Daoy (cell line): ENCODE results near the gene PTPN1. TPM values are rescaled to one million over a fixed set of nuclear protein-coding genes. Genes with fewer than 3 reads are reported as not detected.
A peak's percentile ranks its signal among the peaks of the same experiment; 100 is the strongest.

Experiments used
- DNase-seq: peaks from one replicate; pipeline ENCODE4 v3.0.0-alpha.2; 2015; ENCODE audit warnings: low read depth
- total RNA-seq: library from RNA; depleted of rRNA; stranded (reverse); fragments of >200 nt; shearing (Covaris generic); gene quantifications from 2 replicates; pipeline ENCODE4 v1.2.3, GENCODE V29; 2014

PTPN1 gene
- total RNA-seq, 1 experiment from 2014 or later: 32.2 TPM

DNA sequence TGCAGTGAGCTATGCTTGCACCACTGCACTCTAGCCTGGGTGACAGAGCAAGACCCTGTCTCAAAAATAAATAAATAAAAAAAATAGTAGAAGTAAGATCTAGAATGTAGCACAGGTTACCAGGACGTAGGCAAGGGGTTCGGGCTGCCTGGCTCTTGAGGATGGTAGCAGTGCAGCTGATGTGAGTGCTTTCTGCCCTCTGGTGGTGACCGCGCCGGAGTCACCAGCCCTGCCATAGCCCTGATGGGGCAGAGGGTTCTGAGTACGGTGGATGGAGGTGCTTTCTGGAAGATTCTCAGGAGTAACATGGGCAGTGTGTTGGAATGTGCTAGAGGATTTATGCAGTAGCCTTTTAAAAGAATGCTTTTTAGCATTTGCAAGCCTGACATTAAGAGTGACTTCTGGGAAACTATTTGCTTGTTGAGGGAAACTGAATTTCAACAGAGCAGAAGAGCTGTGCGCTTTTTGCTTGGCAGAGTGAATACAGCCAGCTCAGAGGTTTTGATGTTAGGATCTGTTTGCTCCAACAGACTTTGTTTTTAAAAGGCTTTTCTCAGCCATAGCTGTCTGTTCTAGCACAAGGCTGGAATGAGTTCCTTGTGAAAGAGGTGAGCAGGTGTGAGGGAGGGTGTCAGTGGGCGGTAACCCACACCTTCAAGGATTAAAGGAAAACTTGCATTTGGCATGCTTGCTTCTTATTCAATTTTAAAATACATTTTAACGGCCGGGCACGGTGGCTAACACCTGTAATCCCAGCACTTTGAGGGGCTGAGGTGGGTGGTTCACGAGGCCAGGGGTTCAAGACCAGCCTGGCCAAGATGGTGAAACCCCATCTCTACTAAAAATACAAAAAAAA is 65.9 kb downstream of the PTPN1 start:
- peak; percentile 56 for DNase-seq

DNA sequence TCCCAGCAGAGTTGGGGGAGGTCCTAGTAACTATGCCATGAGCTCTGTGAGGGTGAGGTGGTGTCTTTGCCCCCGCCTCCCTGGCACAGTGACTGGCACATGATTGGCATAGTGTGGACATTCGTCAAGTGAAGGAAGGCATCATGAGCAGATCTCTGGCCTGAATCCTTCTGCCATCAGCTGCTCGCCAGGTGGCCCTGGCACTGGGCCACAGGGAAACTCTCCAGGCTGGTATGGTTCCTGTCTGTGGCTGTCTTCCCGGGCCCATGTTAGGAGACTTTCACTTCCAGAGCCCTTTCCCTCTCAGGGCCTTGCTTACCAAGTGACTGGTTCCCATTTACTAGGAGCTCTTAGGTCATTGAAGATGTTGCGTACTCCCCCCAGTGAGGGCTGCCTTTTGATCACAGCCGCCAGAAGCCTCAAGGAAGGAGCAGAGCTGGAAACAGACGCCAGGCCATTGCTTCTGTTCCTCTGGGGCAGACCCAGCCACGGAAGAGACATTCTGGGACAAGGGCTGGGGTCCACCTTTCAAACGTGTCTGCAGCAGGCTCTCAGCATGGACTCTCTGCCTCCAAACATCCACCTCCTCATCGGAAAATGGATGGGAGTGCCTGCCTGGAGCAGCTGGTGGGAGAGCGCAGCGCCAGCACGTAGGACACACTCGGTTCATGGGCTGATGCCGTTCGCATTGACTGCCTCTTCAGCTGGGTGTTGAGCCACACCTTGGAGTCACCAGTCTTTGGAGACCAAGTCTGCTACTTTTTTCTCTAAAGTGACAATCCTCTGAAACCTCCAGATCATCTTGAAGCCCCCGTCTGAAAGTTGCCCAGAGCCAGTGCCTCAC is 67.2 kb downstream of the PTPN1 start:
- DNase-seq: no peak

DNA sequence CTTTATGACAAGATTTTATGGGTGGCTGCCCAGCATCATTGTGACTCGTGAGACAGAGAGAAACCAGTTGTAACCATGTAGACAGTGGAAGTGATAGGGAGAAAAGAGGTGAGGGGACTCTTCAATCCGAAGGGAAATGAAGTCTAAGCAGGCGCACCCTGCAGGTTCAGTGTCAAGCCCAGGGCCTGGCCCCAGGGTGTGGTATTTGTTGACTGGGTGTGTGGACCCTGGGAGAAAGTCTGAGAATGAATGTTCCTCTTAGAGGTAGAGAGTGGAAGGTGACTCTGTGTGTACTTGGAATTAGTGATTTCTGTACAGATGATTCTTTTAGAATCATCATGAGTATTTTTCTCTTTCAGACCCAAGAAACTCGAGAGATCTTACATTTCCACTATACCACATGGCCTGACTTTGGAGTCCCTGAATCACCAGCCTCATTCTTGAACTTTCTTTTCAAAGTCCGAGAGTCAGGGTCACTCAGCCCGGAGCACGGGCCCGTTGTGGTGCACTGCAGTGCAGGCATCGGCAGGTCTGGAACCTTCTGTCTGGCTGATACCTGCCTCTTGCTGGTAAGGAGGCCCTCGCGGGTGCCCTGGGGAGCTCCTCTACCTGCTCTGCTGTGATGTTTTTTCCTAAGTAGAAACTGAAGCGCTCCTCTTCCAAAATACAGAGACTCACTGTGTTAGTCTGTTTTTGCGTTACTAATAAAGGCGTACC is 68.0 kb downstream of the PTPN1 start:
- no peak for DNase-seq

DNA sequence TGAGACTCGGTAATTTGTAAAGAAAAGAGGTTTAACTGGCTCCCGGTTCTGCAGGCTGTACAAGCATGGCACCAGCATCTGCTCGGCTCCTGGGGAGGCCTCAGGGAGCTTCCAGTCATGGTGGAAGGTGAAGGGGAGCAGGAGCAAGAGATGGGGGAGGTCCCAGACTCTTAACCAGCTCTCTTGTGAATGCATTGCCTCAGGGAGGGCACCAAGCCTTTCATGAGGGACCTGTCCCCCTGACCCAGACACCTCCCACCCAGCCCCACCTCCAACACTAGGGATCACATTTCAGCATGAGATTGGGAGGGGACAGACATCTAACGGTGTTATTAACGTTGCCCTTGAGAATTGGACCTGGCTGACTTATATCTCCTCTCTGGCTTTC is 68.6 kb downstream of the PTPN1 start:
- DNase-seq: no peak

DNA sequence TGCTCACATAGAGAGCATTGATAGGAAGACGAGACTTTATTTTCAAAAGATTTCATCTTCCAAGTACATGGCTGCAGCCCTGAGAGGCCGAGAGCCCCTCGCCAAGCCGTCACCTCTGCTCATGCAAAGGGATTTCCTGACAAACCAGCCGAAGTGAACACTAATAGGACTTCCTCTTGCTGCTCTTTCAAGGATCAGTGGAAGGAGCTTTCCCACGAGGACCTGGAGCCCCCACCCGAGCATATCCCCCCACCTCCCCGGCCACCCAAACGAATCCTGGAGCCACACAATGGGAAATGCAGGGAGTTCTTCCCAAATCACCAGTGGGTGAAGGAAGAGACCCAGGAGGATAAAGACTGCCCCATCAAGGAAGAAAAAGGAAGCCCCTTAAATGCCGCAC is 69.3 kb downstream of the PTPN1 start:
- DNase-seq: no peak

DNA sequence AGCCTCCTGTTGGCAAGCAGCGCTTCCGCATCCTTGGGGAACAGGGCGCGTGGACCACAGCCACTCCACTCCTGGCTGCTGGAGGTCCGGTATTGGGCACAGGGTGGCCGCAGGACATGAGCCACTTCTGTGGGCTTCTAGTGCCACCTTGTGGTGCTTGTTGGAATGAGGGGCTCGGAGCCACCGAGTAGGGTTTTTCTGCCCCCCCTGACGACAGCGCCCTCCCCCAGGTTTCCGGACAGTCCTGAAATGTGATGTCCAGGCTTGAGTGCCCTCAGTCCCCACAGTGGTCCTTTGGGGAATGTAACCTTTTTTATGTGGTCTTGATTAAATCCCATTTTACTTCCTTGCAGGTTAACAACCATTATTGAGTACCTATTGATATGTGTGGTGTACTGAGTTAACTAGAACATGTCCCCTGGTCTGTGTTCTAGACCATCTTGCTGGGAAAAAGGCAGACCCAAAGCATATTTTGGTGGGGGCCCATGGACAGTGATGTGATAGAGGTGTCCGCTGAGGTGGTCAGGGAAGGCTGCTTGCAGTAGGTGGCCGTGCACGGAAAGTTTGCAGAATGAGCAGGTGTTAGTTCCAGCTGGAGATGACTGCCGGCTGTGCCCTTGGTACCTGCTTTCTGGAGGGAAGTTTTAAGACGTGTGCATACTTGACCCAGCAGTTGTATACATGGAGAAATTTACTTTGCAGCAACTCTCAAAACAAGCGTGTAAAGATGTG is 70.0 kb downstream of the PTPN1 start:
- DNase-seq: peak; percentile 63

DNA sequence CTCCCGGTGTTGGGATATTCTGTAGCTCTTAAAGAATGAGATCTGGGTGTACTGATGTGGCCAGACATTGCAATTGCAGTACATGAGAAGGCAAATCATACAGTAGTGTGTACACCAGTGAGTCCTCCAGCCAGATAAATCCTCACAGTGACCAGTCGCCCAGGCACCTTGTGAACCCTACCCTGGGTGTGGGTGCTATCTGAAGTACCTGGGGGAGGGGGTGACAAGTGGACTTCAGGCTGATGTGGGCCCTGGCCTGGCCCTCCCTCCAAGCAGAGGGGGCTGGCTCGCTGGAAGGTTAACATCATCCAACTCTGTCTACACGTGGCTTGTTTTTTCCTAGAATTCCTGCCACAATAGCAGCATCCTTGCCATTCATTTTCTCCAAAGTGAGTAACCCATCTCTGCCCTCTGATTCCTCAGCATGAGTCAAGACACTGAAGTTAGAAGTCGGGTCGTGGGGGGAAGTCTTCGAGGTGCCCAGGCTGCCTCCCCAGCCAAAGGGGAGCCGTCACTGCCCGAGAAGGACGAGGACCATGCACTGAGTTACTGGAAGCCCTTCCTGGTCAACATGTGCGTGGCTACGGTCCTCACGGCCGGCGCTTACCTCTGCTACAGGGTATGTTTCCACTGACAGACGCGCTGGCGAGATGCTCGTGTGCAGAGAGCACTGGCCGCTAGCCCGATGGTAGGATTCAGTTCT is 70.8 kb downstream of the PTPN1 start:
- DNase-seq: no peak

DNA sequence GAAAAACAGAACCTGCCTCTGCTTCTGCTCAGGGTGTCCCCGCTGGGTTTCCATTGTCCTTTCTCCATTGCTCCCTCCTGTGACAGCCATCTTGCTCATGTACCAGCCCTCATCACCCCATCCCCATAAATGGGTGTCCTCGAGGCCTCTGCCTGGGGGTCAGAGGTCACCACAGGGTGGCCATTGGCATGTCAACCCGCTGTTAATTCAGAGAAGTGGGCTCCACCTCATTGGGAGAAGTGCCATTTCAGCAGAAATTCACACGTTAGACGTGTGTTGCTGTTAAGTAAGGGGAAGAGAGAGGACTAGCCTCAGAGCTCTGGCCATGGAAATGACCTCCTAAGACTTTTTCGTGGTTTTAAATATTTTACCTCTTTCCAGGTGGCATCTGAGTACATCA is 71.9 kb downstream of the PTPN1 start:
- no peak for DNase-seq

DNA sequence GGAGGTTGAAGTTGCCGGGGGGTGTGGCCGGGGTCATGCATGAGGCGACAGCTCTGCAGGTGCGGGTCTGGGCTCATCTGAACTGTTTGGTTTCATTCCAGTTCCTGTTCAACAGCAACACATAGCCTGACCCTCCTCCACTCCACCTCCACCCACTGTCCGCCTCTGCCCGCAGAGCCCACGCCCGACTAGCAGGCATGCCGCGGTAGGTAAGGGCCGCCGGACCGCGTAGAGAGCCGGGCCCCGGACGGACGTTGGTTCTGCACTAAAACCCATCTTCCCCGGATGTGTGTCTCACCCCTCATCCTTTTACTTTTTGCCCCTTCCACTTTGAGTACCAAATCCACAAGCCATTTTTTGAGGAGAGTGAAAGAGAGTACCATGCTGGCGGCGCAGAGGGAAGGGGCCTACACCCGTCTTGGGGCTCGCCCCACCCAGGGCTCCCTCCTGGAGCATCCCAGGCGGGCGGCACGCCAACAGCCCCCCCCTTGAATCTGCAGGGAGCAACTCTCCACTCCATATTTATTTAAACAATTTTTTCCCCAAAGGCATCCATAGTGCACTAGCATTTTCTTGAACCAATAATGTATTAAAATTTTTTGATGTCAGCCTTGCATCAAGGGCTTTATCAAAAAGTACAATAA is 72.5 kb downstream of the PTPN1 start:
- no peak for DNase-seq

DNA sequence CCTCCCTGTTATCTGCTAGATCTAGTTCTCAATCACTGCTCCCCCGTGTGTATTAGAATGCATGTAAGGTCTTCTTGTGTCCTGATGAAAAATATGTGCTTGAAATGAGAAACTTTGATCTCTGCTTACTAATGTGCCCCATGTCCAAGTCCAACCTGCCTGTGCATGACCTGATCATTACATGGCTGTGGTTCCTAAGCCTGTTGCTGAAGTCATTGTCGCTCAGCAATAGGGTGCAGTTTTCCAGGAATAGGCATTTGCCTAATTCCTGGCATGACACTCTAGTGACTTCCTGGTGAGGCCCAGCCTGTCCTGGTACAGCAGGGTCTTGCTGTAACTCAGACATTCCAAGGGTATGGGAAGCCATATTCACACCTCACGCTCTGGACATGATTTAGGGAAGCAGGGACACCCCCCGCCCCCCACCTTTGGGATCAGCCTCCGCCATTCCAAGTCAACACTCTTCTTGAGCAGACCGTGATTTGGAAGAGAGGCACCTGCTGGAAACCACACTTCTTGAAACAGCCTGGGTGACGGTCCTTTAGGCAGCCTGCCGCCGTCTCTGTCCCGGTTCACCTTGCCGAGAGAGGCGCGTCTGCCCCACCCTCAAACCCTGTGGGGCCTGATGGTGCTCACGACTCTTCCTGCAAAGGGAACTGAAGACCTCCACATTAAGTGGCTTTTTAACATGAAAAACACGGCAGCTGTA is 73.4 kb downstream of the PTPN1 start:
- DNase-seq: no peak

DNA sequence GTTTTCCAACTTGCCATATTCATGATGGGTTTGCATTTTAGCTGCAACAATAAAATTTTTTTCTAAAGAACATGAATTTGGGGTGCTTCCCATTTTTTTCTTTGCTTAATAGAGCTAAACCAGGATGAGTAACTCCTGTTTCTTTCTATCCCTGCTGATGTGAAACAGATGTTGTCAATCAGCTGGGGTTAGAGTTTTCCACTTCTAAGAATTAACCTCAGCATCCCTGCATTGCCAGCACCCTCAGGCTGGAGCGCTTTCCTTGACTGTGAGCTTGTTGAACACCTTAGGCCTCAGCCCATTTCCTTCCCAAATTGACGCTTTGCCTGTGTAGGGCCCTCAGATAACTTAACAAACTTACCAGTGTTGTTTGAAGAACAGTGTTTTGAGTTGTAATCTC is 74.5 kb downstream of the PTPN1 start:
- DNase-seq: no peak

DNA sequence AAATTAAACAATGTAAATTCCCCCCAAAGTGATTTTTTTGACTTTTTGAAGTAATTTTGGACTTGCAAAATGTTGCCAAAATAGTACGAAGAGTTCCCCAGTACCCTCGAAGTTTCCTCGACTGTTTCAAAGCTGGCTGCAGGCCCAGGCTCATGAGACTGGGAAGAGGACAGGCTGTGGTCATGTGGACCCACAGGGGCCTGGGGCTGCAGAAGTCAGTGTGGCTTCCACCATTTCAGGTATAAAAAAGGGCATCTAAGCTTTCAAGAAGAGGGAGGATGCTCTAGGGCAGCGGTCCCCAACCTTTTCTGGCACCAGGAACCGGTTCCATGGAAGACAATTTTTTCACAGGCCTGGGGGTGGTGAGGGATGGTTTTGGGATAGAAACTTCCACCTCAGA is 75.0 kb downstream of the PTPN1 start:
- no peak for DNase-seq

DNA sequence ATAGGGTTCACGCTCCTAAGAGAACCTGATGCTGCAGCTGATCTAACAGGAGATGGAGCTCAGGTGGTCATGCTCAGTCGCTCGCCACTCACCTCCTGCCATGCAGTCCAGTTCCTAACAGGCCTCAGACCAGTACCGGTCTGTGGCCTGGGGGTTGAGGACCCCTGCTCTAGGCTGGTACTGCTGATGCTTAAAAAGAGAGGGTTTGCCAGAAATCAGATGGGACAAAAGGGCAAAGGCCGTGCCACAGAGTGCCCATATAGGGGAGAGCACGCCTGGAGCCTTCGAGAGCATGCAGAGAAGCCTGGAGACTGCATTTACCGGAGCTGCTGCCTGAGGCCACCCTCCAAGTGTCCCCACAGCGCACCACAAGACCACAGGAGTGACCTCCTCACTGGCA is 75.5 kb downstream of the PTPN1 start:
- DNase-seq: no peak

DNA sequence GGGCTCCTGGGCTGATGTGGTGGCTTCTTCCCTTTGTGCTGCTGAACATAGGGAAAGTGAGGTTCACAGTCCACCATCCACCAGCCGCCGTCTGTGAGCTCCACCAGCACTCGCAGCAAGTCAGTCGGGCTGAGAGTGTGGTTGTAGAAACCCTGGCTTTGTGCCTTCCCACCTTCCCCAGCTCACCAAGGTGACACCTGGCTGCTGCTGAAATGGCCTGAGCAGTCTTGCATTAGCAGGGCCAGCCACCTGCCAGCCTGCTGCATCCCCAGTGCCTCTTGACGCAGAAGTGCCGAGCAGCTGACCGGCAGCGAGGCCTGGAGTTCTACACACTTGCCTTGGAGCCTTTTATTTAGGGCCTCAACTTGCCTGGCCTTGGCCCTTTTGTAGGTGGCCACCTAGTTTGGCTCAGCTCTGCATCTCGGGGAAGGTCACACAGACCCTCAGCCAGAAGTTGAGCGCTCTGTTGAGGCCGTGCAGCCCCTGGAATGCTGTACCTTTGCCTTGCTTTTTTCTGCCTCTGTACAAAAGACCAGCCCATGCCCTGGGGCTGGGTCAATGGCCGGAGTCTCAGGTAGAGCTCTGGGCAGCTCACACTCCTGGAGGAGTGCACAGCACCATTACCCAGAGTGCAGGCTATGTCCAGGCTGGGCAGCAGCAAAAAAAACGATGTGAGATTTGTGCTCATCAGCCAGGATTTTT is 76.5 kb downstream of the PTPN1 start:
- no peak for DNase-seq

DNA sequence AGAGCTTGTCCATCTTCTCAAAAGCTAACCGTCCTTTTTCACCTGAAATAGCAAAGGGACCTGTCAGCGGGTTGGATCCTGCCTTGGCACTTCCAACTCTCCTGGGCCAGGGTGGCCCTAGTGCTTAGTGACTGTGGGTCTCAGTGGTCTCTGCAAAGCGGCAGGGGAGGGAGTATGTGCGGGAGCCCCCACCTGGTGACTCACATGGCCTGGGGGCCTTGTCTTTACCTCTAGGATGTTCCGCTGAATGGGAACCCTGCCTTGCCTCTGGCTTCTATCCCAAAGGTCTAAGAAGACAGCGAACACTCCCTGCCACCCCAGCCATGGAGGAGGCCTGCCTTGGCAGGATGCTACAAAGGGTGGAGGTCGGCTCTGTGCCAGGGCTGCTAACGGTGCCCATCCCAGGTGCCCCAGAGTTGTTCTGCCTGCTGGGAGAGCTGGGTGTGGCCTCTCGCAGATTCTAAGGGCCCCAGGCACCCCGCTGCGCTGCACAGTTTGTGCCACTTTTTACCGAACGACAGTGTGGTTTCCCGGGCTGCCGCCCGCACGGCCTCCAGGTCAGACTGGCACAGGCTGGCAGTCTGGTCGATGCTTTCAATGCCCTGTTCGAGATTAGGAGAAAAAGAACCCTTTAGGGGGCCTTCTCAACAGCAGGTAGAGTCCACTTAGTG is 77.2 kb downstream of the PTPN1 start:
- DNase-seq: no peak

DNA sequence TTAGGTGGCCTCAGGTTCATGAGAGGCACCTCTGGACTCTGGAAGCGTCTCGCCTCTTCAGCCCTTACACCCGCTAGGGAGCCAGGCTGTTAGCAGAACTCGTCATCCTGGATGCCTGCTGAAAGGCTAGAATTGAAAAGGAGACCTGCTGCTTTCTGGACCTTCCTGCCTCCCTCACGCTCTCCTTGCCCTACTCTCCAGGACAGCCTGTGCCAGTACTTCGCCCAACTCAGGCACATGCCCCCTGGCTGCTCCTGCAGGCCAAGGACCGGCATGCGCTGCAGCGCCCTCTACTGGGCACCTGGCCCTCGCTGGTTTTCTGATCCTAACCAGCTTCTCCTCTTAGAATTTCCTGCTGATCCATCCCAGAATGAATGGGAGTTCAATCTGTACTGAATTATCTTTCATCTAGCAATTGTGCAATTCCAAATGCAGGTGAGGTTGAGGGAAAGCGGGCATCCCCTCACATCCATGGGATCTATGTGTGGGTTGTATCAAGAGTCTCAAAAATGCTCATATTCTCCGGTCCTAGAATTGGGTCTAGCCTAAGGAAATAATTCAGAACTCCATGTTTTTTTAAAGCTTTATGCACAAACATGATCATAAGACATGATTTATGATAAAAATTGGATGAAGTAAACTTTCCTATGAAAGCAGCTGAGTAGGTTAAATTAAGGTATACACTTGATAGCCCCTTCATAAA is 78.0 kb downstream of the PTPN1 start:
- DNase-seq: peak; percentile 67

DNA sequence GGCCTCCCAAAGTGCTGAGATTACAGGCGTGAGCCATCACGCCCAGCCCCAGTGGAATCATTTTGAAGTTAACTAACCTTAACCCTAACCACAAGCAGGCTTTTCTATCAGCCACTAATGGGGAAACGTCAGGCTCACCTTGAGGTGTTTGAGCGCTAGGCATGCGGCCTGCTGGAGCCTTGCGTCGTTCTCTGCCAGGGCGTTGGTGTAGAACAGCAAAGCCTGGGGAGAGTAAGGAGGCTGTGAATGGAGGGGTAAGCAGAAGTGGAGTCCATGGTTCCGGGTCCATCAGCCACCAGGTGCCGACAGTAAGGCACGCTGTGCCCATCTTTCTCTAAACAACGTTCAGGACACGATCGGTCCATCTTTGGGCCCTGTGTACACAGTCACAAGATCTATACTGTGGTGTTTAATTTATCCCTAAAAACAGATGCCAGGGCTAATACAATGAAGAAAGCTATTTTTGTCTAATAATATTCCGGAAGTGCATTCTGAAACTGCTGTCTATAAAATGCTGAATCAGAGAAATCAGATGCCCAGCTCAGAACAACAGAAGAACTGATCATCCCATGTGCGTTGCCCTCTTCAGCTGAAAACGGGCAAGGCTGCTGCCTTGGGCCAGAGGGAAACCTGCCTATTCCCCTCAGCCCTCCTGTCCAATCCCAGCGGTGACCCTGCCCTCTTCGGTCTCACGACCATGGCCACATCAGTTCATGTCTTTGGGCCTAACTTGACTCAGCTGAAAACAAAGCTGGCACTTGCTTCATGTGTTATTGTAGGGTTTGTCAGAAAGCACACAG is 79.6 kb downstream of the PTPN1 start:
- DNase-seq: no peak
